Ishikawa (cell line): ENCODE data around the gene ANXA7.

ENCODE experiments used
- FOXM1 ChIP-seq: IDR thresholded peaks from 2 replicates; pipeline ENCODE4 v1.6.1; 2012; ENCODE audit warnings: low read depth, borderline replicate concordance
- YY1 ChIP-seq: IDR thresholded peaks from 2 replicates; pipeline ENCODE4 v1.6.1; 2012; ENCODE audit warnings: low read depth

DNA sequence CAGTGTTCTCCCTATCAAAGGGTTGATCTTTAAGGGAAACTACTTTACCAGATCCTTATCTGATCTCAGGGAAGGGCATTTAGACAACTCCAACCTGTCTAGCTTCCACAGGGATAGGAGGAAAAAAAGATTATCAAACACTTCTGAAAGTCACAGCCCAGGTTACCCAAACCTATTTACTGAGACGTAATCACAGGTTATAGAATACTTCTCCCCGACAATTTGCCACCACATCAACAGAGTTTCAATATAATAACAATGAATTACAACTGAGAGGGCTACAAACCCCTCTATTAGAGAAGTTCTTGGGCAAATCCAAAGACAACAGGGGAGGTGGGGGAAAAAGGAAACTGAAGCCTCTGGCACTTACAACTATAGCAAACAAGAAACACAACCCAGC lies 81.5 kb downstream of the ANXA7 start:
- TF ChIP-seq FOXM1 = no peak
- TF ChIP-seq YY1 = no peak
